NB4 (cell line): Measurements from ENCODE around the gene MRPL23.
A peak's percentile ranks its signal among the peaks of the same experiment; 100 is the strongest.

ENCODE experiments used
- DNase-seq: peaks from one replicate; pipeline ENCODE4 v3.0.0; 2010; ENCODE audit warnings: low read depth
- H3K4me3 ChIP-seq: one replicate; pipeline ENCODE4 v1.5.1; 2011; ENCODE audit warnings: mild to moderate bottlenecking, low read depth, low read length, moderate library complexity
- CTCF ChIP-seq: IDR thresholded peaks from one replicate; pipeline ENCODE4 v1.5.1; 2012; ENCODE audit warnings: low read depth, low read length
- MAX ChIP-seq: IDR thresholded peaks from 2 replicates; pipeline ENCODE4 v1.6.1; 2011; ENCODE audit warnings: low read depth, low read length
- MYC ChIP-seq: IDR thresholded peaks from 2 replicates; pipeline ENCODE4 v1.6.1; 2011; ENCODE audit warnings: low read depth, low read length
- POLR2A ChIP-seq: IDR thresholded peaks from 2 replicates; pipeline ENCODE4 v1.6.1; 2011; ENCODE audit warnings: mild to moderate bottlenecking; ENCODE audit not compliant: insufficient read length; ENCODE audit errors: extremely low read depth

Gene MRPL23

DNA sequence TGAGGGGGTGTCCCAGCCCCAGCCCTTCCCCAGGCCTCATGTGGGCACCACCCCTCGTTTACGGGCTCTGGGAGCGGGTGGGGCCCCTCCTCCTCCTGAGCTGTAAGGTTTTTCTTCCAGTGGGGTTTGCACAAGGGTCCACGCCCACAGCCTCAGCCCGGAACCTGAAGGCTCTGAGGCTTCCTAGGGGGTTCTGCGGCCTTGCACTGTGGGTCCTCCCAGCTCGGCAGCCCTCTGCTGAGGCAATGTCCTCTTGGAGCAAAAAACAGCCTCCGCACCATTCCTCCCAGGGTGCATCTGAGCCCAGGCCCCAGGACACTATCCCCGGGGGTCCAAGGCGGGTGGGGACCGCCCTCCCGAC, 36.4 kb downstream of the MRPL23 start:
- TF ChIP-seq MAX (no peak), CTCF (no peak), MYC (no peak), POLR2A (no peak)
- peak; percentile 0 for DNase-seq
- H3K4me3 ChIP-seq, result no peak overlapping the region

GRCh38 chr11:1987024-1987423, 39.9 kb downstream of the MRPL23 start:
- TF ChIP-seq CTCF, result no peak
- no peak for DNase-seq
- H3K4me3 ChIP-seq, result no peak overlapping the region

DNA sequence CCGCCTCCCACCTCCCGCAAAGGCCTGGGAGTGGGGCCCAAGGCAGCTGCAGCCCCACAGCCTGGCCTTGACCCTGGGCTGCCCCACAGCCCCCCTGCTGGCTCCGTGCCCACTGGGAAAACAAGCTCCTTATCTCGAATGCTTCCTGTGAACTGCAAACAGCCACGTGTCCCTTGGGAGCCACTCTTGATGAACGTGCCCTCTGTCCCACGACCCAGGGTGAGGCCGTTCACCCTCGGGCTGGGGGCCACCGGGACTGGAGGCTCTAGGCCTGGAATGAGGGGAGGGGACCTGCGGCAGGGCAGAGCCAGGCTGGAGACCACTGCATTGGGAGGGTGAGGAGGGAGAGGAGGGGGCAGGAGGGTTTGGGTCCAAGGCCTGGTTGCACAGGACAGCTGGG, 41.0 kb downstream of the MRPL23 start:
- no peak for TF ChIP-seq MAX
- TF ChIP-seq POLR2A, result no peak
- TF ChIP-seq CTCF, result no peak
- no peak for TF ChIP-seq MYC
- H3K4me3 ChIP-seq, result no peak overlapping the region
- DNase-seq, result no peak

GRCh38 chr11:1988667-1989317, 41.7 kb downstream of the MRPL23 start:
- no peak for TF ChIP-seq CTCF
- no peak for TF ChIP-seq MYC
- no peak for TF ChIP-seq POLR2A
- TF ChIP-seq MAX, result no peak
- DNase-seq, result no peak
- no peak overlapping the region for H3K4me3 ChIP-seq

DNA sequence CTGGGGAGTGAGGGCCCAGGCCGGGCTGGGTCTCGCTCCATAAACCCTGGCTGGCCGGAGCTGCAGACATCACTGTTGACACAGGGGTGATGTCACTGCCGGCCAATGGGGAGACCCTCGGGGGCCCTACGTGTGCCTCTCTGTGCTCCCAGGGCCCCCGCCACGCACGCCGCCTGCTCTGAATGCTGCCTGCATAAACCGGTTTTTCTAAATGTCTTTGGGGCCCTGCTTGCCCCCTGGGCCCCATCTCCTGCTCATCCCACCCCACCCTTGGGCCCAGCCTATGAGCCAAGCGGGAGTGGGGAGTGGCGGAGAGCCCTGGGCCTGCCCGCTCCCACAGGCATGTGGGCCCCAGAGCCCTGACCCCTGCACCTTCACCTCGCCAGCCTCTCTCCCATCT, 42.8 kb downstream of the MRPL23 start:
- H3K4me3 ChIP-seq, result no peak overlapping the region
- DNase-seq, result no peak
- TF ChIP-seq MAX, result no peak
- no peak for TF ChIP-seq POLR2A
- TF ChIP-seq MYC, result no peak
- no peak for TF ChIP-seq CTCF
